ENCODE data around the gene IL12RB2.

- TF ChIP-seq CTCF (IDR thresholded peaks at IDR 0.05; ENCODE audit: low read length) (no peak), EZH2 (IDR thresholded peaks at IDR 0.05; ENCODE audit: borderline replicate concordance, low read length) (no peak)
Measured at GRCh38 chr1:67338642-67339041, 31.0 kb downstream of the IL12RB2 start.
